HEK293 (cell line): Measurements from ENCODE around the gene HOXD10.
A peak's percentile ranks its signal among the peaks of the same experiment; 100 is the strongest.

Experiments
- GLI4 ChIP-seq: fragments of 450-650 bp; formaldehyde crosslinking; IDR thresholded peaks from 2 replicates; pipeline ENCODE4 v1.5.1; 2016; ENCODE audit warnings: missing biosample characterization, missing genetic modification characterization
- HOXD13 ChIP-seq: sonication (generic); formaldehyde crosslinking; IDR thresholded peaks from 2 replicates; pipeline ENCODE4 v1.8.0; 2022; ENCODE audit warnings: missing genetic modification reagents, borderline replicate concordance
- KLF16 ChIP-seq: fragments of 450-650 bp; formaldehyde crosslinking; IDR thresholded peaks from 2 replicates; pipeline ENCODE4 v1.5.1; 2017; ENCODE audit warnings: missing biosample characterization, missing genetic modification characterization
- OVOL3 ChIP-seq: fragments of 450-650 bp; formaldehyde crosslinking; IDR thresholded peaks from 2 replicates; pipeline ENCODE4 v1.5.1; 2016; ENCODE audit warnings: missing biosample characterization, missing genetic modification characterization
- PRDM10 ChIP-seq: fragments of 450-650 bp; formaldehyde crosslinking; IDR thresholded peaks from 2 replicates; pipeline ENCODE4 v1.5.1; 2016; ENCODE audit warnings: missing biosample characterization, missing genetic modification characterization
- PRDM4 ChIP-seq: fragments of 450-650 bp; formaldehyde crosslinking; IDR thresholded peaks from 2 replicates; pipeline ENCODE4 v1.5.1; 2017; ENCODE audit warnings: missing biosample characterization, missing genetic modification characterization
- ZIC2 ChIP-seq: fragments of 450-650 bp; formaldehyde crosslinking; IDR thresholded peaks from 2 replicates; pipeline ENCODE4 v1.5.1; 2016; ENCODE audit warnings: missing biosample characterization, missing genetic modification characterization
- ZNF132 ChIP-seq: fragments of 450-650 bp; formaldehyde crosslinking; IDR thresholded peaks from 2 replicates; pipeline ENCODE4 v1.5.1; 2017; ENCODE audit warnings: missing biosample characterization, missing genetic modification characterization, borderline replicate concordance
- ZNF223 ChIP-seq: fragments of 450-650 bp; formaldehyde crosslinking; IDR thresholded peaks from 2 replicates; pipeline ENCODE4 v1.5.1; 2016; ENCODE audit warnings: missing biosample characterization, missing genetic modification characterization
- ZNF239 ChIP-seq: fragments of 450-650 bp; formaldehyde crosslinking; IDR thresholded peaks from 2 replicates; pipeline ENCODE4 v1.5.1; 2016; ENCODE audit warnings: missing biosample characterization, missing genetic modification characterization
- ZNF280D ChIP-seq: fragments of 450-650 bp; formaldehyde crosslinking; IDR thresholded peaks from 2 replicates; pipeline ENCODE4 v1.5.1; 2016; ENCODE audit warnings: missing biosample characterization, missing genetic modification characterization
- ZNF513 ChIP-seq: fragments of 450-650 bp; IDR thresholded peaks from 2 replicates; pipeline ENCODE4 v1.5.1; 2018; ENCODE audit warnings: missing biosample characterization, missing genetic modification characterization
- ZNF514 ChIP-seq: fragments of 450-650 bp; formaldehyde crosslinking; IDR thresholded peaks from 2 replicates; pipeline ENCODE4 v1.5.1; 2016; ENCODE audit warnings: missing biosample characterization, missing genetic modification characterization
- ZNF629 ChIP-seq: fragments of 450-650 bp; formaldehyde crosslinking; IDR thresholded peaks from 2 replicates; pipeline ENCODE4 v1.5.1; 2017; ENCODE audit warnings: missing biosample characterization, missing genetic modification characterization
- ZNF830 ChIP-seq: fragments of 450-650 bp; IDR thresholded peaks from 2 replicates; pipeline ENCODE4 v1.5.0; 2018; ENCODE audit warnings: missing biosample characterization, missing genetic modification characterization, low read depth, mild to moderate bottlenecking, moderate library complexity
- ZNF837 ChIP-seq: fragments of 450-650 bp; formaldehyde crosslinking; IDR thresholded peaks from 2 replicates; pipeline ENCODE4 v1.5.1; 2016; ENCODE audit warnings: missing biosample characterization, missing genetic modification characterization
- ZSCAN30 ChIP-seq: fragments of 450-650 bp; IDR thresholded peaks from 2 replicates; pipeline ENCODE4 v1.5.1; 2018; ENCODE audit warnings: missing biosample characterization, mild to moderate bottlenecking, missing genetic modification characterization, moderate library complexity

The HOXD10 gene

GRCh38 chr2:176156807-176157498 lies 40.4 kb downstream of the HOXD10 start, which contains the start of gene HOXD3 (continued):
- TF ChIP-seq ZNF513 (tag by site-specific recombination) (peak; percentile 43), ZNF239 (tag by site-specific recombination) (no peak), ZNF280D (tag by site-specific recombination) (no peak), ZSCAN30 (tag by site-specific recombination) (no peak), HOXD13 (CRISPR knock-in tag) (no peak), ZNF830 (no peak), ZIC2 (tag by site-specific recombination) (no peak), PRDM4 (tag by site-specific recombination) (no peak), OVOL3 (tag by site-specific recombination) (no peak), ZNF132 (tag by site-specific recombination) (no peak), GLI4 (no peak), ZNF837 (no peak), ZNF629 (tag by site-specific recombination) (no peak), KLF16 (tag by site-specific recombination) (no peak), ZNF223 (tag by site-specific recombination) (no peak), ZNF514 (tag by site-specific recombination) (no peak), PRDM10 (peak; percentile 92)
